ENCODE results near the gene GRIK4.

DNA sequence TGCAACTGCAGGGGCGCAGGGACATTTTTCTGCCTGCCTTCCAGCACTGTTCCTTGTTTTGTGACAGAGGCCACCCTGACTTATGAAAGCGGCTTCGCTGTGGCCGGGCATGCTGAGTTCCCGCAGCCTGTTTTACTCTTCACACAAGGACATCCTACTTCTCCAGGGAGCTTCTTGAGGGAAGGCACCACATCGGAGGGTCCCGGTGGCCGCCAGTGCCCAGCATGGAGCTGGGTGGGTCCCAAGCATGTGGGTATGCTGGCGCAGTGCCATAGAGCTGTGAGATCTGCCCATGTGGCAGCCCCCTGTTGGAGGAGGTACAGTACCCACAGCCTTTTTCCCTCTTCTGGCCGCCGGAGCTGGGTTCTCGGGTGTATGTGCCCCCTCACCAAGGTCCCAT is 136.1 kb downstream of the GRIK4 start:
- TF ChIP-seq, protein P1, sequence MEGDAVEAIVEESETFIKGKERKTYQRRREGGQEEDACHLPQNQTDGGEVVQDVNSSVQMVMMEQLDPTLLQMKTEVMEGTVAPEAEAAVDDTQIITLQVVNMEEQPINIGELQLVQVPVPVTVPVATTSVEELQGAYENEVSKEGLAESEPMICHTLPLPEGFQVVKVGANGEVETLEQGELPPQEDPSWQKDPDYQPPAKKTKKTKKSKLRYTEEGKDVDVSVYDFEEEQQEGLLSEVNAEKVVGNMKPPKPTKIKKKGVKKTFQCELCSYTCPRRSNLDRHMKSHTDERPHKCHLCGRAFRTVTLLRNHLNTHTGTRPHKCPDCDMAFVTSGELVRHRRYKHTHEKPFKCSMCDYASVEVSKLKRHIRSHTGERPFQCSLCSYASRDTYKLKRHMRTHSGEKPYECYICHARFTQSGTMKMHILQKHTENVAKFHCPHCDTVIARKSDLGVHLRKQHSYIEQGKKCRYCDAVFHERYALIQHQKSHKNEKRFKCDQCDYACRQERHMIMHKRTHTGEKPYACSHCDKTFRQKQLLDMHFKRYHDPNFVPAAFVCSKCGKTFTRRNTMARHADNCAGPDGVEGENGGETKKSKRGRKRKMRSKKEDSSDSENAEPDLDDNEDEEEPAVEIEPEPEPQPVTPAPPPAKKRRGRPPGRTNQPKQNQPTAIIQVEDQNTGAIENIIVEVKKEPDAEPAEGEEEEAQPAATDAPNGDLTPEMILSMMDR (IDR thresholded peaks at IDR 0.05; ENCODE audit: insufficient read depth, low read length): no peak
- TF ChIP-seq POLR2AphosphoS5 (IDR thresholded peaks at IDR 0.05; ENCODE audit: low read depth): no peak
- no peak for TF ChIP-seq SPI1 (IDR thresholded peaks at IDR 0.05; ENCODE audit: borderline replicate concordance, low read depth)
- no peak for TF ChIP-seq GABPA (IDR thresholded peaks at IDR 0.05; ENCODE audit: low read depth)
